ENCODE results near the gene SPCS1.

SPCS1 gene

GRCh38 chr3:52733256-52733891 lies 27.5 kb downstream of the SPCS1 start:
- DNase-seq: no peak

- no peak for DNase-seq
These were observed 33.8 kb downstream of the SPCS1 start for GRCh38 chr3:52739730-52740129.

GRCh38 chr3:52742418-52743041 lies 36.6 kb downstream of the SPCS1 start:
- DNase-seq: no peak

GRCh38 chr3:52743152-52743551 lies 37.2 kb downstream of the SPCS1 start:
- no peak for DNase-seq

GRCh38 chr3:52743721-52744120 lies 37.8 kb downstream of the SPCS1 start:
- DNase-seq: no peak

GRCh38 chr3:52752045-52752660 lies 46.2 kb downstream of the SPCS1 start:
- no peak for DNase-seq

- no peak for DNase-seq
These were observed 48.5 kb downstream of the SPCS1 start for GRCh38 chr3:52754373-52754772.

GRCh38 chr3:52756141-52756540 lies 50.2 kb downstream of the SPCS1 start:
- DNase-seq: no peak
